ENCODE results near the gene NUP214. TPM values are rescaled to one million over a fixed set of nuclear protein-coding genes. Genes with fewer than 3 reads are reported as not detected.
A peak's percentile ranks its signal among the peaks of the same experiment; 100 is the strongest.

NUP214 gene
- total RNA-seq, 1 donor from 2014 or later, result 32.6 TPM

DNA sequence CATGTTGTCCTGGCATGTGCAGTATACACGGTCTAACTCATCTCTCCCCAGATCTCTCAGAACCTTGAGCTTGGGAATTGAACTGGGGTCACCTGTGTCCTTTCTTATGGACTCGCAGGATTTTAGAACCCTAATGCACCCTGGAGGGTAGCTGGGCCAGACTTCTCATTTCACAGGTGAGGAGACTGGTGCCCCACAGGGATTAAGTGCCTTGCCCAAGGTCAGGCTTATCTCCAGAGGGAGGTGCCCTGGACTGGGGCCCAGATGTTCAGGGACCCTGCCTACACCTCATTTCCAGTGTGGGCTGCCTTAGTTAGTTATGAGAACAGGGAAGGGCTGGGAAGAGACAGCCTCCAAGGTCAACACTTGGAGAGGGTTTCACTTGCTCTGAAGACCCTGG is 4.0 kb upstream of the NUP214 start:
- H3K4me3 Mint-ChIP-seq (ENCODE audit: unreplicated experiment), result no peak overlapping the region
- H3K4me1 Mint-ChIP-seq (ENCODE audit: low read depth), result peaks cover 21% of the 10 kb centered on the region
- H3K9me3 Mint-ChIP-seq (ENCODE audit: low read depth), result no peaks in the 10 kb centered on the region
- peak; percentile 32 for DNase-seq (ENCODE audit: low spot score)
- no peak overlapping the region for H3K27ac Mint-ChIP-seq (ENCODE audit: unreplicated experiment)
- H3K27me3 Mint-ChIP-seq (ENCODE audit: low read depth), result no peaks in the 10 kb centered on the region
- no peak for TF ChIP-seq CTCF (IDR thresholded peaks at IDR 0.05)
- peaks cover 2% of the 10 kb centered on the region for H3K36me3 Mint-ChIP-seq (ENCODE audit: low read depth)

GRCh38 chr9:131122158-131122557 is 3.2 kb upstream of the NUP214 start:
- Mint-ChIP-seq H3K27me3 (ENCODE audit: low read depth) (no peaks in the 10 kb centered on the region), H3K9me3 (ENCODE audit: low read depth) (no peaks in the 10 kb centered on the region), H3K27ac (ENCODE audit: unreplicated experiment) (no peak overlapping the region), H3K4me1 (ENCODE audit: low read depth) (peaks cover 20% of the 10 kb centered on the region), H3K4me3 (ENCODE audit: unreplicated experiment) (no peak overlapping the region), H3K36me3 (ENCODE audit: low read depth) (peaks cover 2% of the 10 kb centered on the region)
- DNase-seq (ENCODE audit: low spot score), result no peak
- no peak for TF ChIP-seq CTCF (IDR thresholded peaks at IDR 0.05)

DNA sequence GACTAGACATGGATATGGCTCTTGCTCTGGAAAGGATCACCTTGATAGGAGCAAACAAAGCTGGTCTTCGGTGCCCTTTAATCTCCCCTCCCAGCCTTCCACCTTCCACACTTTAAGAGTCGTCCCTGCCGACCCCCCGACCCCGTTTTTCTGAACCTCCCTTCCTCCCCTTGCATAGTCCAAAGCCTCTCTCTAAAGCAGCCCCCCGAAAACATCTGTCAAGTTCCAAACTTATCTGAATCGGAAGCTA is 423 bp upstream of the NUP214 start:
- Mint-ChIP-seq H3K27me3 (ENCODE audit: low read depth) (no peaks in the 10 kb centered on the region), H3K4me1 (ENCODE audit: low read depth) (peaks cover 20% of the 10 kb centered on the region), H3K36me3 (ENCODE audit: low read depth) (peaks cover 13% of the 10 kb centered on the region), H3K4me3 (ENCODE audit: unreplicated experiment) (peak overlapping the region; percentile 96), H3K27ac (ENCODE audit: unreplicated experiment) (peak overlapping the region; percentile 99), H3K9me3 (ENCODE audit: low read depth) (no peaks in the 10 kb centered on the region)
- TF ChIP-seq CTCF (IDR thresholded peaks at IDR 0.05), result no peak
- no peak for DNase-seq (ENCODE audit: low spot score)

GRCh38 chr9:131126059-131126426 is 657 bp downstream of the NUP214 start:
- peak overlapping the region; percentile 96 for H3K4me3 Mint-ChIP-seq (ENCODE audit: unreplicated experiment)
- peak overlapping the region; percentile 99 for H3K27ac Mint-ChIP-seq (ENCODE audit: unreplicated experiment)
- peaks cover 20% of the 10 kb centered on the region for H3K4me1 Mint-ChIP-seq (ENCODE audit: low read depth)
- no peaks in the 10 kb centered on the region for H3K27me3 Mint-ChIP-seq (ENCODE audit: low read depth)
- DNase-seq (ENCODE audit: low spot score), result no peak
- H3K36me3 Mint-ChIP-seq (ENCODE audit: low read depth), result peaks cover 16% of the 10 kb centered on the region
- no peaks in the 10 kb centered on the region for H3K9me3 Mint-ChIP-seq (ENCODE audit: low read depth)
- no peak for TF ChIP-seq CTCF (IDR thresholded peaks at IDR 0.05)

- TF ChIP-seq CTCF (IDR thresholded peaks at IDR 0.05), result no peak
- Mint-ChIP-seq H3K4me3 (ENCODE audit: unreplicated experiment) (no peak overlapping the region), H3K27ac (ENCODE audit: unreplicated experiment) (no peak overlapping the region), H3K9me3 (ENCODE audit: low read depth) (no peaks in the 10 kb centered on the region), H3K36me3 (ENCODE audit: low read depth) (peaks cover 24% of the 10 kb centered on the region), H3K27me3 (ENCODE audit: low read depth) (no peaks in the 10 kb centered on the region), H3K4me1 (ENCODE audit: low read depth) (peaks cover 20% of the 10 kb centered on the region)
- DNase-seq (ENCODE audit: low spot score), result no peak
Observed at GRCh38 chr9:131129183-131129582, 3.8 kb downstream of the NUP214 start.
